ENCODE data around the gene ZNF124.
"Not testable (repeated sequence)": the region's sequence is repeated elsewhere in the genome, so short reads cannot be mapped to it uniquely, and the experiment has no call there.

The ZNF124 gene

DNA sequence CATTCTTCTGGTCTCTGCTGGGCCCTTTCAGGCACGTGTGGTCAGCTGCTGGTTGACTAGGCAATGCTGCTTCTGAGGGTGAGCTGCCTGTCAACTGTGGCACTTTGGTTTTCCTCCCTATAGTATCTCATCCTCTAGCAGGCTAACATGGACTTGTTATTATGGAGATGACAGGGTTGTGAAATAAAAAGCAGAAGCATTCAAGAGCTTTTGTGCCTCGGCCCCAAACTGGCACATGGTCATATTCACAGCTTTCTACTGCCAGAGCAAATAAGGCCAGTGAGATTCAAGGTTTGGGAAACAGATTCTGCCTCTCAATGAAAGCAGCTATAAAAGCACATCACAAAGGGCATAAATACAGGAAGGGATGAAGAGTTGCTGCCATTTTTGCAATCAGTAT lies 1.6 kb upstream of the ZNF124 start:
- DNase-seq = no peak
- intact Hi-C loops (cut with DNase I) = no loop called here

DNA sequence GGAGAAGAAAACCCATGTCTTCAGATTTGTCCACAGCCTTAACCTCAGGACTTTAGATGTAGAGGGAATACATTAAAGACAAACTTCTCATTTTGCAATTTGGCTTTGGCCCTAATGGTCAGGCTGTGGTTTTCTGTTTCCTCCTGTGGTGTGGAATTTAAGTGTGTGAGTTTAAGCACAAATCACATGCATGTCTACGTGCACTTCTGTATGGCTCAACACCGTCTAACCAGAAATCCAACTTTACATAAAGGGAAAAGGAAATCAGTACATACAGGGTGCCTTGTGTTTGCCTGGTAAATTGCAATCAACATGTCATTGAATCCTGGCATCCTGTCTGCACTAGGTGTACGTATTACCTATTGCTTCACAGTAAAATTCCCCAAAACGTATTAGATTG lies 1.2 kb upstream of the ZNF124 start:
- DNase-seq = no peak
- intact Hi-C loops (cut with DNase I) = no loop called here

DNA sequence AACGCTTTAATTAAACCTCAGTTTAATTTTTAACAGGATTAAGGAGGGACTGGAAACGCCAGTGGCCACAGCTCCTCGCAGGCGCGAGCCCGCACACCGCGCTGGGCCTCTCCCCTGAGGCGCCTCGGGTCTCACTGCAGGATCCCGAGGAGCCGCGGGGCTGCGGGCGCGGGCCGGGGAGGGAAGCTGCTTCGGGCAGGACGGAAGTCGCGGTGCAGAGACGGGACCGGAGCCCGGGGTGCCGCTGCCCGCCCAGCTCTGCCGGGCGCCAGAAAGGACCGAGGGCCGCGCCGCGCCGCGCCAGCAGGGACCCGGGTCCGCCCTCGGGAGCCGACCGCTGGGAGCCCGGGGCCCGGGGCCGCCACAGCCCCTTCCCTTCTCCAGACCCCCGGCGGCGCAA lies 377 bp downstream of the ZNF124 start:
- DNase-seq; intact Hi-C loops (cut with DNase I): not testable (repeated sequence)

DNA sequence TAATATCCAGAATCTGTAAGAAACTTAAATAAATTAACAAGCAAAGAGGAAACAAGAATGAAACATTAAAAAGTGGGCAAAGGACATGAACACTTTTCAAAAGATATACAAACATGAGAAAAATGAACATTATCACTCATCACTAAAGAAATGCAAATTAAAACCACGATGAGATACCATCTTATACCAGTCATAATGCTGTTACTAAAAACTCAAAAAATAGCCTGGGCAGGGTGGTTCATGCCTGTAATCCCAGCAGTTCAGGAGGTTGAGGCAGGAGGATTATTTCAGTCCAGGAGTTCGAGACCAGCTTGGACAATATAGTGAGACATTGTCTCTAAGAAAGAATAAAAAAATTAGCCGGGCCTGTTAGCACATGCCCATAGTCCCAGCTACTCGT lies 6.1 kb downstream of the ZNF124 start:
- no peak for DNase-seq
- intact Hi-C loops (cut with DNase I) = loop anchor here (5.0 kb wide), 1 partner anchor 38 kb away; no protein-coding TSS in a partner anchor

DNA sequence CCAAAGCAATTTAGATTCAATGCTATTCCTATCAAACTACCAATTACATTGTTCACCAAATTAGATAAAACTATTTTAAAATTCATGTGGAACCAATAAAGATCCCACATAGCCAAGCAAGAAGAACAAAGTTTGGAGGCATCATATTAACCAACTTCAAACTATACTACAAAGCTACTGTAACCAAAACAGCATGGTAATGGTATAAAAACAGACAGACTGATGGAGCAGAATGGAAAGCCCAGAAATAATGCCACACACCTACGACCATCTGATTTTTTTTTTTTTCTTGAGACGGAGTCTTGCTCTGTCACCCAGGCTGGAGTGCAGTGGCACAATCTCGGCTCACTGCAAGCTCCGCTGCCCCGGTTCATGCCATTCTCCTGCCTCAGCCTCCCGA lies 7.1 kb downstream of the ZNF124 start:
- no peak for DNase-seq
- intact Hi-C loops (cut with DNase I) = loop anchor here (5.0 kb wide), 1 partner anchor 37 kb away; no protein-coding TSS in a partner anchor

DNA sequence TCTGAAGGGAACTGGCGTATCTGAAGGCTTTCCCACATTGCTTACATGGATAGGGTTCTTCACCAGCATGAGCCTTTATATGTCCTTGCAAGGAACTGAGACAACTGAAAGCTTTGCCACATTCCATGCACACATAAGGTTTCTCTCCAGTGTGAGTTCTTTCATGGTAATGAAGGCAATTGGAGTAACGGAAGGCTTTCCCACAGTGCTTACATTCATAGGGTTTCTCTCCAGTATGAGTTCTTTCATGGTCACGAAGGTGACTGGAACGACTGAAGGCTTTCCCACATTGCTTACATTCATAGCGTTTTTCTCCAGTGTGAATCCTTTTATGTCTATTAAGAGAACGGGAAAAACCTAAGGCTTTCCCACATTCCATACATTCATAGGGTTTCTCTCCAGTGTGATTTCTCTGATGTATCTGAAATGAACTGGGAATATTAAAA lies 15.0 kb downstream of the ZNF124 start:
- no peak for DNase-seq
- intact Hi-C loops (cut with DNase I) = no loop called here

DNA sequence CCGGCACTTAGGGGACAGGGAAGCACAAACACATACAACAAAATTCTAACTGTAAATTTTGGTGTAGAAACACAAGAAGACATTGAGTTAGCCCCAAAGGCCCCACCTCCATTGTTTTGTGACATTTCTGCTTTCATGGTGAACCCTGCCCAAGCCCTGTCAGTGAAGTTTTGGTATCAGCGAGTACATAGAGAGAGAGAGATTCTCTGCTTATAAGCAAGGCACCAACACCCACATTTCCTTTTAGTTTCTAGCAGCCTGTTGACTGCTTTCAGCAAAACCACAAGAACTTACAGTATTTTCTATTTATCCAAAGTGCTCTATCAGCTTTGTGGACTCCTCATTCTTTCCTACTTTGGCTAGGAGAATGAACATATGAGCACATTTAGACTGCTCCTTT lies 24.0 kb downstream of the ZNF124 start:
- DNase-seq = no peak
- intact Hi-C loops (cut with DNase I) = no loop called here

DNA sequence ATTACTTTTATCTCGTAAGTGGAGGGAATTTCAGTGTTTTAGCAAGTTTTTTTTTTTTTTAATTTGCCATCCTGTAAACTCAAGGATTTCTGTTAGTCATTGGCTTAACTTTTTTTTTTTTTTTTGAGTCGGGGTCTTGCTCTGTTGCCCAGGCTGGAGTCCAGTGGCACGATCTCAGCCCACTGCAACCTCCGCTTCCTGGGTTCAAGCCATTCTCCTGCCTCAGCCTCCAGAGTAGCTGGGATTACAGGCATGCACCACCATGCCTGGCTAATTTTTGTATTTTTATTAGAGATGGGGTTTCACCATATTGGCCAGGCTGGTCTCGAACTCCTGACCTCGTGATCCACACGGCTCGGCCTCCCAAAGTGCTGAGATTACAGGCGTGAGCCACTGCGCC lies 24.7 kb downstream of the ZNF124 start:
- DNase-seq; intact Hi-C loops (cut with DNase I): not testable (repeated sequence)

DNA sequence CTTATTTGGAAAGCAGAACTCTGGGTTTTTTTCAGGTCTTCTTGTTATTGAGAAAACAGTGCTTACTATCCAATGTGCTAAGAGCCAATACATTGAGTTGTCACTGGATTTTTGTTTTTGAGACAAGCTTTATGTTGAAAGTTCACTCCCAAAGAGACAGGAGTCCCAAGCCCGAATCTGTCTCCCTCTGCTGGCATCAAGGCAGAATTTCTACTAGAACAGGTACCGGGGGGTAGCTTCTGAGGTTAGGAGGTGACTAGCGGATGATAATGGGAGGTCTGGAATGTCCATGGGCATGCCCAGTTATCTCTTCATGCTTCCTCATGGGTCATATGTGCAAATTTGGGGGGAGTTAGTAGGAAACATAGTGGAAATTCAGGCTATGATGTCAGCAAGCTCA lies 25.1 kb downstream of the ZNF124 start:
- DNase-seq = no peak

DNA sequence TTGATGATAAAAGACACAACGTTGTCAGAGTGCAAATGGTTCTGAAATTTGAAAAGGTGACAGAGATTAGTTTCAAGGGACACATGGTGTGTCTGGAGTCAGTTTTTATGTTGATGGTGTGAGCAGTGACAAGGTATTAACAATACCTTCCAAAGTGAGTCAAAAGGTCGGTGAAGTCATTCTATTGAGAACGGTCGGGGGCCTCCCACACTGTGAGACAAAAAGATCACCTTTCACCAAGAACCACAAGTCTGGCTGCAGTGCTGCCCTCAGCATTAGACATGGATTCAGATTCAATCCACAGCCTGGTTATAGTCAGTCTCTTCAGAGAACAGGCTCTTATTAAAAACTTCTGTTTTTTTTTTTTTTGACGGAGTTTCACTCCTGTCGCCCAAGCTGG lies 26.5 kb downstream of the ZNF124 start:
- DNase-seq = no peak
- intact Hi-C loops (cut with DNase I) = no loop called here

More for the DNA sequence above, 25.1 kb downstream of the ZNF124 start:
- intact Hi-C loops (cut with DNase I) = no loop called here

DNA sequence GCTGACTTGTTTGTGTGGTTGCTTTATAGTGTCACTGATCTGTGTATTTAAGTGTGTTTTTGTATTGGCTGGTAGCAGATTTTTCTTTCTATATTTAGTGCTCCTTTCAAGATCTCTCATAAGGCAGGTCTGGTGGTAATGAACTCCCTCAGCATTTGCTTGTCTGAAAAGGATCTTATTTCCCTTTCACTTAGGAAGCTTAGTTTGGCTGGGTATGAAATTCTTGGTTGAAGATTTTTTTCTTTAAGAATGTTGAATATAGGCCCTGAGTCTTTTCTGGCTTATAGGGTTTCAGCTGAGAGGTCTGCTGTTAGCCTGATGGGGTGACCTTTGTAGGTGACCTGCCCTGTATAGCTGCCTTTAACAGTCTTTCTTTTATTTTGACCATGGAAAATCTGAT lies 32.3 kb downstream of the ZNF124 start:
- intact Hi-C loops (cut with DNase I); DNase-seq: not testable (repeated sequence)

DNA sequence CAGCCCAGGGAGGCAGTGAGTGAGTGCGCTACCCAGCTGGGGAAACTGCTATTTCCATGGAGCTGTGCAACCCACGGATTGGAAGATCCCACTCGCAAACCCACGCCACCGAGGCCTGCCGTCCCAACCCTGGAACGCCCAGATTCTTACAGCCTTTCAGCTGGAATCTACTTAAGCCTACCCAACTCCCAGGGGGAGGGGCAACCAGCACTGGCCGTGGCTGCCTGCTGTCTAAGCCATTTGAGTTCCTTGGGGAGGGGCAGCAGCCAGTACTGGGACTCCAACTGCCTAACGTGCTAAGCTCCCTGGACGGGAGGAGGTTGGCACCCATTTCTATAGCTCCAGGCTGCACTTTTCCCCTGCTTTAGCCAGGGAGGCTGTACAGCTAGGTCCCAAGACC lies 40.6 kb downstream of the ZNF124 start:
- intact Hi-C loops (cut with DNase I) = no loop called here
- peak in 1 of 10 donors; percentile 62 for DNase-seq

DNA sequence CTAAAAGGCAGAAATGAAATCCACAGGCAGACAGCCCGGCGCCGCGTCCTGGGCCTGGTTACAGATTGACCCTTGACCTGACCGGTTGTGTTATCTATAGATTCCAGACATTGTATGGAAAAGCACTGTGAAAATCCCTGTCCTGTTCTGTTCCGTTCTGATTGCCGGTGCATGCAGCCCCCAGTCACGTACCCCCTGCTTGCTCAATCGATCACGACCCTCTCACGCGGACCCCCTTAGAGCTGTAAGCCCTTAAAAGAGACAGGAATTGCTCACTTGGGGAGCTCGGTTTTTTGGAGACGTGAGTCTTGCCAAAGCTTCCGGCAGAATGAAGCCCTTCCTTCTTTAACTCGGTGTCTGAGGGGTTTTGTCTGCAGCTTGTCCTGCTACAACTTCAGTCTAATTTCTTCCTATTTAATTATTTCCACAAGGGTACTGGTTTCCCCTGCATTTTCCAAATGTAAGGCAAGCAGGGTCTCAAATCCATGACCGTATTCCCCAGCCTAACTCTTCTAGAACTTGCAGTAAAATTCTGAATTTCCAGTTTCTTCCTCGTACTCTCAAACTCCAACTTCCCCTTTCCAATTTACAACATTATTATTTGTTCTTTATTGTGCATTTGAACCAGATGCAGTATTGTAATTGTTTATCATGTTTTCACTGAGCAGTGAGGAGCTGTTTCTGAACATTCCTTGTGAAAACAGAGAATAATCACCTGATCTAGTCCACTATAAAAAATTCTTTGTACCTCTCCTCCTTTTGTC lies 44.1 kb downstream of the ZNF124 start:
- not testable (repeated sequence) for DNase-seq
- intact Hi-C loops (cut with DNase I) = loop anchor here (5.0 kb wide), 1 partner anchor 40 kb away; no protein-coding TSS in a partner anchor

DNA sequence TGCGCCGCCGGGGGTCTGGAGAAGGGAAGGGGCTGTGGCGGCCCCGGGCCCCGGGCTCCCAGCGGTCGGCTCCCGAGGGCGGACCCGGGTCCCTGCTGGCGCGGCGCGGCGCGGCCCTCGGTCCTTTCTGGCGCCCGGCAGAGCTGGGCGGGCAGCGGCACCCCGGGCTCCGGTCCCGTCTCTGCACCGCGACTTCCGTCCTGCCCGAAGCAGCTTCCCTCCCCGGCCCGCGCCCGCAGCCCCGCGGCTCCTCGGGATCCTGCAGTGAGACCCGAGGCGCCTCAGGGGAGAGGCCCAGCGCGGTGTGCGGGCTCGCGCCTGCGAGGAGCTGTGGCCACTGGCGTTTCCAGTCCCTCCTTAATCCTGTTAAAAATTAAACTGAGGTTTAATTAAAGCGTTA lies 45.2 kb downstream of the ZNF124 start:
- intact Hi-C loops (cut with DNase I) = loop anchor here (5.0 kb wide), 1 partner anchor 41 kb away; no protein-coding TSS in a partner anchor
- not testable (repeated sequence) for DNase-seq

DNA sequence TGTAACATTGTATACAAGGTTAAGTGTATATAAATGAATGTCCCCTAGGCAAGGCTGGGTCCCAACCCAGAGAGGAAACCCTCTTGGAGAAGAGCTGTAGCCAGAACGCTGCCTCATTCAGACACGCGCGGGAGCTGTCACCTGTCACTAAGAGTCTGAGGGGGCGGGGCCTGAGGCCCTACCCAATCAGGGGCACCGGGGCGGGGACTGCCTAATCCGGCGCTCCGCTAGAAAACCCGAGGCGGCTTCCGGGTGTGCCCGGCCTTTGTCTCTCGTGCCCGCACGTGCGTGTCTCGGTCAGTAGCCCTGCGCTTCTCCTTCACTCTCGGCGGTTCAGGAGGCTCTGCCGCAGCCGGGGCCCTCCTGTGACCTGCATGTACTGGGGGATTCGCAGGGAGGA lies 45.7 kb downstream of the ZNF124 start:
- intact Hi-C loops (cut with DNase I) = loop anchor here (5.0 kb wide), 1 partner anchor 41 kb away; no protein-coding TSS in a partner anchor
- not testable (repeated sequence) for DNase-seq

DNA sequence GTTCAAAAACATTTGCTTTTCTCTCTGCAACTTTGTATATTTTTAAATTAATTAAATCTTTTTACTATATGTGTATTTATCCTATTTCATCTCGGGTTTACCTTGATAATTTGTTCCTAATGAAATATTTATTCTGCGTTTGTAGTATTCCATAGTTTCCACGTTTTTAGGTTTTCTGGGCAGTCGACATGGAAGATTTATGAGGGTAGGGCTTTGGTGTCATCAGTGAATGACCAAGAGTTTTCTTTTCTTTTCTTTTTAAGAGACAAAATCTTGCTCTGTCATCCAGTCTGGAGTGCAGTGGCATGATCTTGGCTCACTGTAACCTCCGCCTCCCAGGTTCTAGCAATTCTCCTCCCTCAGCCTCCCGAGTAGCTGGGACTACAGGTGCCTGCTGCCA lies 50.4 kb downstream of the ZNF124 start:
- DNase-seq = no peak
- intact Hi-C loops (cut with DNase I) = no loop called here

DNA sequence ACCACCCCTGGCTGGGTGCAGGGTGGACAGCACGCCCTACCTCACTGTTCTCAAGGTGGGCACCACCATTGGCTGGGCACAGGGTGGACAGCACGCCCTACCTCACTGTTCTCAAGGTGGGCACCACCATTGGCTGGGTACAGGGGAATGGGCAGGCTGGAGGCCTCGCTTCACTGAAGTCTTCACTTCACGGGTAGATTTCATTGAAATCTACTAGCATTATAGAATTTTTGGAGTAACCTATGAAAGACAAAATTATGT lies 51.5 kb downstream of the ZNF124 start:
- peak in 2 of 10 donors; percentile 60 to 75 for DNase-seq
- intact Hi-C loops (cut with DNase I) = not testable (repeated sequence)

DNA sequence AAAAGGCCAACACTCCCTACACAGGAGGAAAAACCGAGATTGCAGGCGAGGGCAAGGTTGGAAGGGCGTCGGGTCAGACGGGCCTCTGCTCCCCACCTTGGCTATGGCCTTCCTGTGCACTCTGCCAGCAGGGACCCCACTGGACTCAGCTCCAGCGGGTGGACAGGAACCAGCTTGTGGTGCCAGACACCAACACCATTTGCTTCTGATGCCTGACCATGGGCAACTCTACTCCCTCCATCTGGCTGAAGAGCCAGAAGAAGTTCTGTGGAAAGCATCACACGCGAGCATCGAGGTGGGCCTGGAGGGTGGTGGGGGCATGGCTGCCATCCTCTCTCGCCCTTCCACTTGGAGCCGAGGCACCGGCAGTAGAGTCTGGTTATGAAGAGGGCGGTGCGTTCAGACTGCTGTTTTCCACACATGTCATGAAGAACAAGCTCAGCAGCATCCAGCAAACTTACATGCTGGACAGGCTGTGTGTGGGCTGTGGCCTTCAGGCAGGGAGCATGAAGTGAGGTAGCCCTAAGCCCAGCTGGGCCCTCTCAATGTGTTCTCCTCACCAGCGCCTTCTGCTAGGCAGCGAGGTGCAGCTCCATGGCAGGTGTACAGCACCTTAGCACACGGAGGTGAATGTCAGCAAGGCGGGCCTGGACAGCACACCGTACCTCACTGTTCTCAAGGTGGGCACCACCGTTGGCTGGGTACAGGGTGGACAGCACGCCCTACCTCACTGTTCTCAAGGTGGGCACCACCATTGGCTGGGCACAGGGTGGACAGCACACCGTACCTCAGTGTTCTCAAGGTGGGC lies 52.0 kb downstream of the ZNF124 start:
- intact Hi-C loops (cut with DNase I) = no loop called here
- DNase-seq = peak in 1 of 10 donors; percentile 41

DNA sequence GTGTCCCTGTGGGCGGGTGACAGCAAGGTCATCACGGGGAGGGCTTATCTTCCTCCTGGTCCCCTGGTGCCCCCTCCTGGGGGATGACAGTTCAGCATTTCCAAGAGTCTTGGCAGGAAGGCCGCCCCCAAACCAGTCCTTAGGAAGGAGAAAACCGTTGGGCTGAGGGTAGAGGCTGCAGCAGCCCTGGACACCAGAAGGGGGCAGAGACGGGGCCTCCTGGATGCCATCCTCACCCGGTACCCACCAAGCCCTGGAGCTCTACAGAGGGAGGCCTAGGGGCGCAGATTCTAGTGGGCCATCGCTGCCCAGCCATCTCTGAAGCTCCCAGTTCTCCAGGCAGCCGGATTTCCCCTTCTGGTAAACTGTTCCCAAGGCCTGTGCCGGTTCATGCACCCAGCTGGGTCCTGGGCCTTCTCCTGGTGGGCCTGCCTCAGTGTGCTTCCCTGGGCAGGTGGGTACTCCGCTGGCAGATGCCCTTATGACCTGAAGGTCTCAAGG lies 52.8 kb downstream of the ZNF124 start:
- DNase-seq = peak in 1 of 10 donors; percentile 67
- intact Hi-C loops (cut with DNase I) = no loop called here

DNA sequence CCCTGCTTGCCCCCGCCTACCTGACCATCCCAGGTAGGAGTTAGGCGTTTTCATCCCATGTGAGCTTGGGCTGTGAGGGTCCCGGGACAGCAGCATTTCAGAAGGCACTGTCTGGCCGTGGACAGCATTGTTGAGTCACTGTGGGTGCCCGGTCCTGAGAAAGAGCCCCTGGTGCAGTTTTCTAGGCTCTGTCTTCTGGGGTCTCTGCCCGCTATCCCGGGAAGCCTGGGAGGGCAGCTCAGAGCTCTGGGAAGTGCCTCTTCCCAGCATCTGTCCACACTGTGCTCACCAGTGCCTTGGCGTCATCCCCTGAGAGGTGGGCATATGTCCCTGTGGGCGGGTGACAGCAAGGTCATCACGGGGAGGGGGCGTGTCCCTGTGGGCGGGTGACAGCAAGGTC lies 56.3 kb downstream of the ZNF124 start:
- no peak for DNase-seq
- intact Hi-C loops (cut with DNase I) = no loop called here

DNA sequence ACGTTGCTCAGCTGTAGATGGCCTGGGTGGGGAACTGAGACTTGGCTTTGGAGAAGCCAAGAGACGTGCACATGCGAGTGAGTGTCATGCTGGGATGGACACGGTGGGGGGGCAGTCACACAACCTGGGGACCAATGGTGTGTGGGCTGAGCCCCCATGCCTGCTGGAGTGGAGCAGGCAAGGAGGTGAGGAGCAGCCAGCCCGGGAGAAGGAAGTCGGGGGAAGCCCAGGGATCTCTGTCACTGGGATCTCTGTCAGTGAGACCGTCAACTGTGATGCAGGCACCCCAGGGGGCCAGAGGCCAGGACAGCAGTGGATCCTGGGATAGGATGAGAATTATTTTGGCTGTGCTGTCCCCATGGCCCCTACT lies 56.7 kb downstream of the ZNF124 start:
- no peak for DNase-seq
- intact Hi-C loops (cut with DNase I) = no loop called here

Data from posterior cingulate gyrus (tissue), 11 donors.